K562 (cell line): ENCODE data around the gene CCSER2. TPM values are rescaled to one million over a fixed set of nuclear protein-coding genes. Genes with fewer than 3 reads are reported as not detected.
A peak's percentile ranks its signal among the peaks of the same experiment; 100 is the strongest.

Source experiments
- ATAC-seq: fragments of 200-7000 bp; cut with Tn5 transposase; 3 replicates; pipeline ENCODE4 v1.9.1; 2020; ENCODE audit warnings: moderate library complexity
- BruUV-seq: library from RNA; stranded (reverse); fragments of 400-500 nt; replicated peaks from 2 replicates; lab custom pipeline; 2021; lab: Mats Ljungman, UMichigan
- CTCF ChIA-PET: fragments of 300-600 bp; formaldehyde crosslinking; extraction: SDS; loops from one replicate; lab custom pipeline; 2021; ENCODE audit warnings: low intra/inter-chr PET ratio; lab: Yijun Ruan, JAX
- POLR2A ChIA-PET: fragments of 300-600, 350-650 bp; sonication (Branson Sonifier 250); formaldehyde crosslinking; extraction: SDS; loops from one replicate; lab custom pipeline; 2021; ENCODE audit warnings: antibody characterized with exemption, inconsistent platforms; lab: Yijun Ruan, JAX
- DNase-seq, 4 experiments: peaks; one replicate each; pipeline versions ENCODE4 v3.0.0 to v3.0.0-alpha.2; 2011 to 2018; ENCODE audit warnings: low spot score in 3 of 4, mixed read lengths in 3 of 4; ENCODE audit errors: extremely low read depth in 1 of 4
- FAIRE-seq: peaks from 2 replicates; lab custom pipeline; 2011; peaks lifted over from hg19 to GRCh38; lab: Jason Lieb, UNC
- H2AFZ ChIP-seq: 2 replicates; pipeline ENCODE4 v1.6.0; 2011; ENCODE audit warnings: low read depth, low read length, control low read depth, inconsistent platforms
- H3K27ac ChIP-seq: fragments of 200-600 bp; 3 replicates; pipeline ENCODE4 v1.8.0; 2011; ENCODE audit warnings: low read depth, mild to moderate bottlenecking, control low read depth, inconsistent platforms, low read length, moderate library complexity, mixed read lengths; ENCODE audit errors: extremely low read depth
- H3K27me3 ChIP-seq, 2 experiments: fragments of 300-600 bp in 1 of 2; 2 replicates in 1 of 2; 3 replicates in 1 of 2; pipeline versions ENCODE4 v1.6.0 to v1.8.0; 2011; ENCODE audit warnings: inconsistent platforms in 2 of 2, low read length in 2 of 2, mild to moderate bottlenecking in 1 of 2, mixed read lengths in 1 of 2, moderate library complexity in 1 of 2; ENCODE audit not compliant: control insufficient read depth in 2 of 2, insufficient read depth in 2 of 2
- H3K36me3 ChIP-seq: fragments of 300-600 bp; 3 replicates; pipeline ENCODE4 v1.8.0; 2011; ENCODE audit warnings: mild to moderate bottlenecking, low read length, inconsistent platforms; ENCODE audit not compliant: control insufficient read depth, insufficient read depth
- H3K4me1 ChIP-seq, 2 experiments: fragments of 200-600 bp in 1 of 2; replicated peaks in 1 of 2; 2 replicates in 1 of 2; 3 replicates in 1 of 2; pipeline versions ENCODE4 v1.5.1 to v1.8.0; 2011; ENCODE audit warnings: inconsistent platforms in 2 of 2, low read length in 2 of 2, mild to moderate bottlenecking in 1 of 2, mixed read lengths in 1 of 2, moderate library complexity in 1 of 2; ENCODE audit not compliant: control insufficient read depth in 2 of 2, insufficient read depth in 2 of 2
- H3K4me2 ChIP-seq: 2 replicates; pipeline ENCODE4 v1.6.1; 2011; ENCODE audit warnings: low read length, control low read depth, inconsistent platforms, mixed read lengths; ENCODE audit not compliant: insufficient read depth
- H3K4me3 ChIP-seq: fragments of 200-600 bp; sonication (generic), shearing (Covaris generic); 2 replicates; pipeline ENCODE4 v1.5.1; 2016; ENCODE audit warnings: control low read depth, inconsistent platforms
- H3K79me2 ChIP-seq: fragments of 200-600 bp; 3 replicates; pipeline ENCODE4 v1.8.0; 2011; ENCODE audit warnings: low read length, inconsistent platforms; ENCODE audit not compliant: control insufficient read depth, insufficient read depth
- H3K9ac ChIP-seq, 2 experiments: 2 replicates each; pipeline versions ENCODE4 v1.6.0 to v1.6.1; 2011; ENCODE audit warnings: low read depth in 2 of 2, low read length in 2 of 2, control low read depth in 1 of 2, inconsistent platforms in 1 of 2, mild to moderate bottlenecking in 1 of 2, mixed read lengths in 1 of 2; ENCODE audit not compliant: insufficient read depth in 1 of 2
- H3K9me1 ChIP-seq: one replicate; pipeline ENCODE4 v1.6.0; 2011; ENCODE audit warnings: inconsistent platforms, mild to moderate bottlenecking, low read length, moderate library complexity; ENCODE audit not compliant: control insufficient read depth, insufficient read depth
- H3K9me3 ChIP-seq: replicated peaks from 2 replicates; pipeline ENCODE4 v1.5.1; 2011; ENCODE audit warnings: low read depth, low read length, inconsistent platforms; ENCODE audit not compliant: control insufficient read depth, insufficient read depth
- H4K20me1 ChIP-seq: replicated peaks from 2 replicates; pipeline ENCODE4 v1.6.1; 2011; ENCODE audit warnings: low read length, inconsistent platforms, mixed read lengths; ENCODE audit not compliant: control insufficient read depth, insufficient read depth
- ADNP ChIP-seq: fragments of 200-800 bp; sonication (Bioruptor generic); IDR thresholded peaks from 2 replicates; pipeline ENCODE4 v1.6.1; 2016; ENCODE audit warnings: missing genetic modification characterization, missing compliant biosample characterization
- C11orf30 ChIP-seq: fragments of 450-650 bp; IDR thresholded peaks from 2 replicates; pipeline ENCODE4 v1.6.1; 2016; ENCODE audit warnings: low read depth, mild to moderate bottlenecking
- MAFF ChIP-seq: IDR thresholded peaks from 2 replicates; pipeline ENCODE4 v1.6.1; 2012; ENCODE audit warnings: low read length, improper control_type of control experiment
- MAFG ChIP-seq: fragments of 450-650 bp; conservative IDR thresholded peaks from 2 replicates; pipeline ENCODE4 v1.6.1; 2016; ENCODE audit warnings: missing genetic modification characterization, missing compliant biosample characterization
- MAFK ChIP-seq: IDR thresholded peaks from 2 replicates; pipeline ENCODE4 v1.6.1; 2011; ENCODE audit warnings: low read length, improper control_type of control experiment
- SP2 ChIP-seq: IDR thresholded peaks from 2 replicates; pipeline ENCODE4 v1.6.1; 2011; ENCODE audit warnings: mild to moderate bottlenecking, low read depth, low read length, moderate library complexity; ENCODE audit not compliant: poor library complexity, severe bottlenecking; ENCODE audit errors: extremely low read depth
- ZNF316 ChIP-seq: fragments of 450-650 bp; IDR thresholded peaks from 2 replicates; pipeline ENCODE4 v1.6.1; 2016
- in situ Hi-C: fragments of 300-500 bp; cut with MboI; formaldehyde crosslinking; loops from 4 replicates; pipeline ENCODE4 v1.15.0; 2018; ENCODE audit warnings: inconsistent platforms, mixed read lengths
- intact Hi-C: fragments of 100-400 bp; cut with micrococcal nuclease; formaldehyde crosslinking; loops from 2 replicates; pipeline ENCODE4 v1.14.2; 2022
- polyA plus RNA-seq, 8 experiments: library from polyadenylated mRNA; depleted of rRNA in 4 of 8; stranded (reverse) in 5 of 8; unstranded in 3 of 8; fragments of >200 nt; fragmentation: Nextera tagmentation in 2 of 8; fragmentation: Illumina TruSeq in 1 of 8; extraction: Ambion mirVana in 2 of 8; extraction: Trizol in 1 of 8; gene quantifications; 2 replicates each; pipeline versions ENCODE4 v1.2.1 to v1.2.3, GENCODE V29; 2011 to 2014; ENCODE audit warnings: inconsistent platforms in 1 of 8, missing spikeins in 1 of 8
- total RNA-seq, 7 experiments: library from RNA; depleted of rRNA in 6 of 7; stranded (reverse); fragments of >200 nt in 6 of 7; fragmentation: Illumina TruSeq in 2 of 7; extraction: Trizol in 2 of 7; gene quantifications; 2 replicates each; pipeline versions ENCODE4 v1.2.1 to v1.2.3, GENCODE V29; 2011 to 2021; ENCODE audit warnings: low replicate concordance in 1 of 7
- TF ChIP-seq, protein P1 (sequence below): fragments of 450-650 bp; formaldehyde crosslinking; IDR thresholded peaks from 2 replicates; pipeline ENCODE4 v1.4.0; 2020; ENCODE audit warnings: mild to moderate bottlenecking, moderate library complexity

CCSER2 gene
- total and polyA plus RNA-seq, 9 of the 15 experiments (the other 6 are each of a cell fraction or from before 2014, with no cell fraction given) = 2.7 to 15.1 (median 9.7) TPM

DNA sequence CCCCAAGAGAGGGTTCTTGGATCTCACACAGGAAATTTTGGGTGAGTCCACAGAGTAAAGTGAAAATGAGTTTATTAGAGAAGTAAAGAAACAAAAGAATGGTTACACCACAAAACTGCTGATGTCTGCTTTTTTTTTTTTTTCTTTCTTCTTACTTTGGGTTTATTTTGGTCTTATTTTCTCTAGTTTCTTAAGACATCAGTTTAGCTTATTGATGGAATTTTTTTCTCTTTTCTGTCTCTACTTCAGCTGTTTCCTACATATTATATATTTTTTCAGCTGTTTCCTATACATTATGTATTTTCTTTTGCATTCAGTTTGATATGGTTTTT lies 166.4 kb downstream of the CCSER2 start:
- ChIA-PET CTCF (no interaction called here), POLR2A (no interaction called here)
- no peaks in the 10 kb centered on the region for H3K27me3 ChIP-seq
- no peaks in the 10 kb centered on the region for H3K9me1 ChIP-seq
- no peak overlapping the region for H3K27ac ChIP-seq
- TF ChIP-seq ADNP (tag) (no peak), ZNF316 (peak; percentile 96), C11orf30 (peak; percentile 85), MAFF (peak; percentile 84), MAFG (tag) (peak; percentile 88), SP2 (no peak), MAFK (peak; percentile 89)
- TF ChIP-seq, protein P1, sequence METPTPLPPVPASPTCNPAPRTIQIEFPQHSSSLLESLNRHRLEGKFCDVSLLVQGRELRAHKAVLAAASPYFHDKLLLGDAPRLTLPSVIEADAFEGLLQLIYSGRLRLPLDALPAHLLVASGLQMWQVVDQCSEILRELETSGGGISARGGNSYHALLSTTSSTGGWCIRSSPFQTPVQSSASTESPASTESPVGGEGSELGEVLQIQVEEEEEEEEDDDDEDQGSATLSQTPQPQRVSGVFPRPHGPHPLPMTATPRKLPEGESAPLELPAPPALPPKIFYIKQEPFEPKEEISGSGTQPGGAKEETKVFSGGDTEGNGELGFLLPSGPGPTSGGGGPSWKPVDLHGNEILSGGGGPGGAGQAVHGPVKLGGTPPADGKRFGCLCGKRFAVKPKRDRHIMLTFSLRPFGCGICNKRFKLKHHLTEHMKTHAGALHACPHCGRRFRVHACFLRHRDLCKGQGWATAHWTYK = no peak
- in situ Hi-C loops (no loop called here), intact Hi-C loops (no loop called here)
- H3K4me3 ChIP-seq = no peak overlapping the region
- no peaks in the 10 kb centered on the region for H4K20me1 ChIP-seq
- no peaks in the 10 kb centered on the region for H3K9me3 ChIP-seq
- ATAC-seq (no peak), DNase-seq (no peak), FAIRE-seq (no peak)
- no peaks in the 10 kb centered on the region for H3K4me1 ChIP-seq
- H2AFZ ChIP-seq = no peak overlapping the region
- no TSS peak for BruUV-seq
- no peaks in the 10 kb centered on the region for H3K79me2 ChIP-seq
- H3K36me3 ChIP-seq = no peaks in the 10 kb centered on the region
- no peak overlapping the region for H3K9ac ChIP-seq
- no peak overlapping the region for H3K4me2 ChIP-seq
